NCI-H2081 treated with DMSO at 0.1 percent for 48 hours (cell line): ENCODE measurements around the gene HIPK3.
"Not testable (repeated sequence)": the region's sequence is repeated elsewhere in the genome, so short reads cannot be mapped to it uniquely, and the experiment has no call there.

Experiments
- DNase-seq: peaks from one replicate; lab custom pipeline; 2025; lab: John Stamatoyannopoulos, UW

Gene HIPK3

GRCh38 chr11:33257160-33257896 lies at the start of gene HIPK3:
Gene HIPK3, plus strand, starts transcription at chr11:33257381.
- DNase-seq: peak; percentile 36

GRCh38 chr11:33207408-33207985 lies 49.7 kb upstream of the HIPK3 start:
- no peak for DNase-seq

- no peak for DNase-seq
These were observed 49.0 kb upstream of the HIPK3 start for GRCh38 chr11:33208150-33208549.

DNA sequence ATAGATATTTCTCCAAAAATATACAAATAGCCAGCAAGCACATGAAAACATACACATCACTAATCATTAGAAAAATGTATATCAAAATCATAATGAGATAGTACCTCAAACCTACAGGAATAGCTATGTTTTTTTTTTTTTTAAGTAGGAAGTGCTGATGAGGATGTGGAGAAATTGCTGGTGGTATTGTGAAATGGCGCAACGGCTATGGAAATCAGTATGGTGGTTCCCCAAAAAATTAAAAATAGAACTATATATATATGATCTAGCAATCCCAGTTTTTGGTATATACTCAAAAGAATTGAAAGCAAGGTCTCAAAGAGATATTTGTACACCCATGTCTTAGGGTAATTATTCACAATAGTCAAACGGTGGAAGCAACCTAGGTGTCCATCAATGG lies 46.0 kb upstream of the HIPK3 start:
- DNase-seq: no peak

DNA sequence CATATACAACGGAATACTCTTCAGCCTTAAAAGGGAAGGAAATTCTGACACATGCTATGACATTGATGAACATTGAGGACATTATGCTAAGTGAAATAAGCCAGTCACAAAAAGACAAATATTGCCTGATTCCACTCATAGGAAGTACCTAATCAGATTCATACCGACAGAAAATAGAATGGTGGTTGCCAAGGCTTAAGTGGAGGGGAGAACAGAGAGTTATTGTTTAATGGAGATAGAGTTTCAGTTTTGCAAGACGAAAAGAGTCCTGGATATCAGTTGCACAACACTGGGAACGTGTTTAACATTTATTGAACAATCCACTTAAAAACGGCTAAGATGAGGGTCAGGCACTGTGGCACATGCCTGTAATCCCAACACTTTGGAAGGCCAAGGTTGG lies 45.6 kb upstream of the HIPK3 start:
- no peak for DNase-seq

- no peak for DNase-seq
These were observed 43.0 kb upstream of the HIPK3 start for GRCh38 chr11:33214187-33214586.

GRCh38 chr11:33214767-33215166 lies 42.4 kb upstream of the HIPK3 start:
- DNase-seq: no peak

GRCh38 chr11:33216676-33217075 lies 40.5 kb upstream of the HIPK3 start:
- DNase-seq: not testable (repeated sequence)

- DNase-seq: no peak
These were observed 35.0 kb upstream of the HIPK3 start for GRCh38 chr11:33222052-33222750.

- DNase-seq: no peak
These were observed 31.8 kb upstream of the HIPK3 start for GRCh38 chr11:33225371-33225770.

- no peak for DNase-seq
These were observed 29.5 kb upstream of the HIPK3 start for GRCh38 chr11:33227578-33228261.

GRCh38 chr11:33234397-33235190 lies 22.6 kb upstream of the HIPK3 start:
- DNase-seq: no peak

DNA sequence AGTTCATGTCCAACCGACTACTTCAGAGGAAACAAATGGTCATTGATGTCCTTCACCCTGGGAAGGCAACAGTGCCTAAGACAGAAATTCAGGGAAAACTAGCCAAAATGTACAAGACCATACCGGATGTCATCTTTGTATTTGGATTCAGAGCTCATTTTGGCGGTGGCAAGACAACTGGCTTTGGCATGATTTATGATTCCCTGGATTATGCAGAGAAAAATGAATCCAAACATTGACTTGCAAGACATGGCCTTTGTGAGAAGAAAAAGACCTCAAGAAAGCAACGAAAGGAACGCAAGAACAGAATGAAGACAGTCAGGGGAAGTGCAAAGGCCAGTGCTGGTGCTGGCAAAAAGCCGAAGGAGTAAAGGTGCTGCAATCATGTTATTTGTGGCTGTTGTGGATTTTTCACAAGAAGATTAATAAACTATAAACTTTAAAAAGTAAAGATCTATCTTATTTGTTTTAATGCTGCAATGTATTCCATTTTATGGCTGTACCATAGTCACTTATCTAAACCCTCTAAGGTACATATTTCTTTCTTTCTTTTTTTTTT lies 20.1 kb upstream of the HIPK3 start:
- no peak for DNase-seq

- no peak for DNase-seq
These were observed 14.6 kb upstream of the HIPK3 start for GRCh38 chr11:33242575-33242974.

DNA sequence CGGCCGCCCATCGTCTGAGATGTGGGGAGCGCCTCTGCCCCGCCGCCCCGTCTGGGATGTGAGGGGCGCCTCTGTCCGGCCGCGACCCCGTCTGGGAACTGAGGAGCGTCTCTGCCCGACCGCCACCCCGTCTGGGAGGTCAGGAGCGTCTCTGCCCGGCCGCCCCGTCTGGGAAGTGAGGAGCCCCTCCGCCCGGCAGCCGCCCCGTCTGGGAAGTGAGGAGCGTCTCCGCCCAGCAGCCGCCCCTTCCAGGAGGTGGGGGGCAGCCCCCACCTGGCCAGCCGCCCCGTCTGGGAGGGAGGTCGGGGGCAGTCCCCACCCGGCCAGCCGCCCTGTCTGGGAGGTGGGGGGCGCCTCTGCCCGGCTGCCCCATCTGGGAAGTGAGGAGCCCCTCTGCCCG lies 13.5 kb upstream of the HIPK3 start:
- not testable (repeated sequence) for DNase-seq

GRCh38 chr11:33248416-33248971 lies 8.7 kb upstream of the HIPK3 start:
- no peak for DNase-seq

DNA sequence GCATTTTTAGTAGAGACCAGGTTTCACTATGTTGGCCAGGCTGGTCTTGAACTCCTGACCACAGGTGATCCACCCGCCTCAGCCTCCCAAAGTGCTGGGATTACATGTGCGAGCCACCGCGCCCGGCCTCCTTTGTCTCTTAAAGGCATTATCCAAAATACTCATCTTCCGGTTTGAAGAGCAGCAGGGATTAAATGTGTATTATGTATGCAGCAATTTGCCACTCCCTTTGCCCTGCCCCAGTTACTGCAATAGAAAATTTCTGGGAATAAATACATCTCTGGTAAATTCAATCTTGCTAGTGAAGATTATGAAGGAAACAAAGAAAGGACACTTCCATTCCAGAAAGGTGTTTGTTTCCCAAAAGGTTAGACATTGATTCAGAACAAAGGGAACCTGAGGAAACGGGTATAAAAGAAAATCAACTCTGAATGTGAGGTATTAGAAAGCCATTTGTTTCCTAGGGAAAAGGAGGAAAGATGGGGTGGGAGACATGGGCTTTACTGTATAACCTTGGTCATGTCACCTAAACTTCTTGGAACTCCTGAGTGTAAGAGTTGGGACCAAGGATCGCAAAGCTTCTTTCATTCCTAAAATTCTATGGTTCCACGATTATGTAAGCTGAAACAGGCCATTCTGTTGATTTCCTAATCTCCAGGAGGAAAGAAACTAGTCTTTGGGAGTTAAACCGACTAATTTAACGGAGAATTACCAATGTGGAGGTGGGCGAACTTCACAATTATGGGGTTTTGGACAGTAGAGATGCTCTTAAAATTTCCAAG lies 959 bp upstream of the HIPK3 start:
- DNase-seq: no peak

- no peak for DNase-seq
These were observed 395 bp upstream of the HIPK3 start for GRCh38 chr11:33256813-33257159.

- peak; percentile 25 for DNase-seq
These were observed 883 bp downstream of the HIPK3 start for GRCh38 chr11:33257897-33258630.
